Measurements from ENCODE around the gene NT5M. TPM values are rescaled to one million over a fixed set of nuclear protein-coding genes. Genes with fewer than 3 reads are reported as not detected.

NT5M gene
- total RNA-seq, 1 donor from 2014 or later: 3.5 TPM

GRCh38 chr17:17387498-17388362 lies 84.6 kb downstream of the NT5M start:
- TF ChIP-seq CTCF (IDR thresholded peaks at IDR 0.05): no peak
- no peaks in the 10 kb centered on the region for H3K9me3 Mint-ChIP-seq (ENCODE audit: unreplicated experiment)
- H3K4me3 Mint-ChIP-seq (ENCODE audit: unreplicated experiment): no peak overlapping the region
- H3K27me3 Mint-ChIP-seq (ENCODE audit: unreplicated experiment): peaks cover 11% of the 10 kb centered on the region
- H3K4me1 Mint-ChIP-seq (ENCODE audit: unreplicated experiment): no peaks in the 10 kb centered on the region
- H3K36me3 Mint-ChIP-seq (ENCODE audit: unreplicated experiment): no peaks in the 10 kb centered on the region
- H3K27ac Mint-ChIP-seq (ENCODE audit: unreplicated experiment): no peak overlapping the region
- no peak for DNase-seq (ENCODE audit: extremely low spot score, unreplicated experiment)

DNA sequence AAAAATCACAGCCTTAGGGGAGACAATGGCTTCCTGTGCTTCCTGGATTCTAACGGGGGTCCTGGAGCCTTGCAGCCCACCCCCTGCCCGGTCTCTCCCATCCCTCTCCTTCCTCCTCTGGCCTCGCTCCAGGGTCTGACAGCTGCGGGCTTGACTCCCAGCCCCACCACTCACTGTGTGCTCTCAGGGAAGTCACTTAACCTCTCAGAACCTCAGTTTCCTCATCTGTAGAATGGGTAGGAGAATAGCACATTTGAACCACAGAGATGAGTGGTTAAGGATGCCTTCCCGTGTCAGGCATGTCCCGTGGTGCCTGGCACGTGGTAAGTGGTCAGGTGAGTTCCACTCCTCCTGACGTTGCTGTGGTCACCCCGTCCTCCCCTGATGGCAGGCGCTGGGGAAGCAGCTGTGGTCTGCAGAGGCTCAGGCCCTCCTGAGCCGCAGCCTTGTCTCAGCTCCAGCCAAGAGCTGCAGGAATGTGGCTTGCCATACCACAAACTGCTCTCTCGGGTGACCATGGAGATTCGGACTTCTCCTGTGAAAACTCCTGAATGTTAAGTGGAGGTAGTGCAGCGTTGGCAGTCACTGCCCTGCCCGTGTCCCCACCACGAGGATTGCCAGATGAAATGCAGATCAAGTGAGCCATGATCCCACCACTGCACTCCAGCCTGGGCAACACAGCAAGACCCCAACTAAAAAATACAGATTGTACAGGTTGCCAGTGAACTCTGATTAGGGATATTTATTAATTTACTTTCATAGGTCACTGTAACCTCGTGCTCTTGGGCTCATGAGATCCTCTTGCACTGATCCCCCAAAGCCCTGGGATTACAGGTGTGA lies 85.7 kb downstream of the NT5M start:
- Mint-ChIP-seq H3K36me3 (ENCODE audit: unreplicated experiment) (no peaks in the 10 kb centered on the region), H3K4me3 (ENCODE audit: unreplicated experiment) (no peak overlapping the region), H3K9me3 (ENCODE audit: unreplicated experiment) (no peaks in the 10 kb centered on the region), H3K27me3 (ENCODE audit: unreplicated experiment) (peaks cover 8% of the 10 kb centered on the region), H3K27ac (ENCODE audit: unreplicated experiment) (no peak overlapping the region), H3K4me1 (ENCODE audit: unreplicated experiment) (no peaks in the 10 kb centered on the region)
- DNase-seq (ENCODE audit: extremely low spot score, unreplicated experiment): no peak
- no peak for TF ChIP-seq CTCF (IDR thresholded peaks at IDR 0.05)

DNA sequence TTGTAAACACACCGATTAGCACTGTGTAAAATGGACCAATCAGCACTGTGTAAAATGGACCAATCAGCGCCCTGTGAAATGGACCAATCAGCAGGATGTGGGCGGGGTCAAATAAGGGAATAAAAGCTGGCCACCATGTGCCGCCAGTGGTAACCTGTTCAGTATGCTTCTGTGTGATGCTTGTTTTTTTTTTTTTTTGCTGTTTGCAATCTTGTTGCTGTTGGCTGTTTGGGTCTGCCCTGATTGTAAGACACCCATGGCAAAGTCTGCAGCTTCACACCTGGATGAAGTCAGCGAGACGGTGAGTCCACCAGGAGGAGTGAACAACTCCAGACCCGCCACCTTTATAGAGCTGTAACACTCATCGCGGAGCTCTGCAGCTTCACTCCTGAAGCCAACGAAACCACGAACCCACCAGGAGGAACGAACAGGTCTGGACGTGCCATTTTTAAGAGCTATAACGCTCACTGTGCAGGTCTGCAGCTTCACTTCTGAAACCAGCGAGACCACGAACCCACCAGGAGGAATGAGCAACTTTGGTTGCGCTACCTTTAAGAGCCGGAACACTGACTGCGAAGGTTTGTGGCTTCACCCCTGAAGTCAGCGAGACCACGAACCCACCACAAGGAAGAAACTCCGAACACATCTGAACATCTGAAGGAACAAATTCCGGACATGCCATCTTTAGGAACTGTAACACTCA lies 88.6 kb downstream of the NT5M start:
- H3K27ac Mint-ChIP-seq (ENCODE audit: unreplicated experiment): no peak overlapping the region
- no peak for TF ChIP-seq CTCF (IDR thresholded peaks at IDR 0.05)
- DNase-seq (ENCODE audit: extremely low spot score, unreplicated experiment): no peak
- H3K9me3 Mint-ChIP-seq (ENCODE audit: unreplicated experiment): no peaks in the 10 kb centered on the region
- peaks cover 8% of the 10 kb centered on the region for H3K27me3 Mint-ChIP-seq (ENCODE audit: unreplicated experiment)
- no peaks in the 10 kb centered on the region for H3K36me3 Mint-ChIP-seq (ENCODE audit: unreplicated experiment)
- H3K4me1 Mint-ChIP-seq (ENCODE audit: unreplicated experiment): no peaks in the 10 kb centered on the region
- no peak overlapping the region for H3K4me3 Mint-ChIP-seq (ENCODE audit: unreplicated experiment)

GRCh38 chr17:17393976-17394375 lies 90.8 kb downstream of the NT5M start:
- Mint-ChIP-seq H3K4me3 (ENCODE audit: unreplicated experiment) (no peak overlapping the region), H3K9me3 (ENCODE audit: unreplicated experiment) (no peaks in the 10 kb centered on the region), H3K27me3 (ENCODE audit: unreplicated experiment) (peaks cover 8% of the 10 kb centered on the region)

More at GRCh38 chr17:17393976-17394375, 90.8 kb downstream of the NT5M start:
- Mint-ChIP-seq H3K4me1 (ENCODE audit: unreplicated experiment) (no peaks in the 10 kb centered on the region), H3K27ac (ENCODE audit: unreplicated experiment) (no peak overlapping the region), H3K36me3 (ENCODE audit: unreplicated experiment) (no peaks in the 10 kb centered on the region)
- TF ChIP-seq CTCF (IDR thresholded peaks at IDR 0.05): no peak
- DNase-seq (ENCODE audit: extremely low spot score, unreplicated experiment): no peak
